Erythroblast (primary cell): ENCODE measurements around the gene DMWD.

ENCODE experiments used
- GATA1 ChIP-seq: IDR thresholded peaks from 2 replicates; pipeline ENCODE4 v1.6.1; 2011; ENCODE audit warnings: low read depth, mild to moderate bottlenecking, control low read depth, low read length, moderate library complexity
- POLR2A ChIP-seq: IDR thresholded peaks from 2 replicates; pipeline ENCODE4 v1.6.1; 2011; ENCODE audit warnings: mild to moderate bottlenecking, low read length

DNA sequence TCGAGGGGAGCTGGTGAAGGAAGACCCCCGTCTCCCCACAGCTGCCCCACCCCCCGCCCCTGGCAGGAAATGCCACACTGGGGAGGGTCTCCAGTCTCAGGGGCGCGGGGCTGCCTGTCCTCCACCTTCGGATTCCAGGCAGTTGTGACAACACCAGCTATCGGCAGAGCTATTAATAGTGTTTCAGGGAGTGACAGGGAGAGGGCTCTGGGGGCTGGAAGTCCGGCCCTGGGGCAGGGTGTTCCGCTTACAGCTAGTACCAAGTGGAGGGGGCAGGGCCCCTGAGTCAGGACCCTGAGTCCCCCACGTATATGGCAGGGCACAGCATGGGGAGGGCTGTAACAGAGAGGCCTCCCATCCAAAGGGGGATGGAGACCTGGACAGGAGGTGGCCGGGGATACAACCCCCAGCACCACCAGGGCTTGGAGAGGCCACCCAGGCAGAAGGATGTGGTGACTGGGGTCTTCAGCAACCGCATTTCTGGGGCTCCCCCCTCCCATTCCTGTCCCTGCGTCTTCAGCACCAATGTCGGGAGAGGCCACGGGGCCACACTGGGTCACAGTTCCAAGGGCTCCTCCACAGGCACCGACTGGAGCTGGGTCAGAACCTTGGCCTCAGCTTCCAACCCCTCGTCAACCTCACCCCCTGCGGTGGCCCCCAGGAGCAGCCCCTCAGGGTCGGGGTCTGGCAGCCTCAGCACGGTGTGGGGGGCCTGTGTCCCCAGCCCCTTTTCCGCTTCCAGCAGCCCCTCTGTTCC, 27.5 kb downstream of the DMWD start:
- TF ChIP-seq POLR2A (no peak), GATA1 (no peak)
